CD4-positive, alpha-beta T cell treated with Interleukin-10 for 1 hour (primary cell): ENCODE data around the gene PNPO.
"Not testable (repeated sequence)": the region's sequence is repeated elsewhere in the genome, so short reads cannot be mapped to it uniquely, and the experiment has no call there.

ENCODE experiments used
- DNase-seq: peaks from one replicate; pipeline ENCODE4 v3.0.0-alpha.2; 2020

PNPO gene

GRCh38 chr17:47918991-47919390 lies 22.4 kb upstream of the PNPO start:
- no peak for DNase-seq

DNA sequence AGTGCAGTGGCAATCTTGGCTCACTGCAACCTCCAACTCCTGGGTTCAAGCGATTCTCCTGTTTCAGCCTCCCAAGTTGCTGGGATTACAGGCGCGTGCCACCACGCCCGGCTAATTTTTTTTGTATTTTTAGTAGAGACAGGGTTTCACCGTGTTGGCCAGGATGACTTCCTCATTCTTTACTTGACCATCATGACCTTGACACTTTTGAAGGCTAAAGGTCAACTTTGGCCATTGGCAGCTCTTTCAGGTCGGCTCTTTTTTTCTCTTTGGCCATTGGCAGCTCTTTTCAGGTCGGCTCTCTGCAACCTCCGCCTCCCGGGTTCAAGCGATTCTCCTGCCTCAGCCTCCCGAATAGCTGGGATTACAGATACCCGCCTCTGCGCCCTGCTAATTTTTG lies 21.5 kb upstream of the PNPO start:
- not testable (repeated sequence) for DNase-seq

DNA sequence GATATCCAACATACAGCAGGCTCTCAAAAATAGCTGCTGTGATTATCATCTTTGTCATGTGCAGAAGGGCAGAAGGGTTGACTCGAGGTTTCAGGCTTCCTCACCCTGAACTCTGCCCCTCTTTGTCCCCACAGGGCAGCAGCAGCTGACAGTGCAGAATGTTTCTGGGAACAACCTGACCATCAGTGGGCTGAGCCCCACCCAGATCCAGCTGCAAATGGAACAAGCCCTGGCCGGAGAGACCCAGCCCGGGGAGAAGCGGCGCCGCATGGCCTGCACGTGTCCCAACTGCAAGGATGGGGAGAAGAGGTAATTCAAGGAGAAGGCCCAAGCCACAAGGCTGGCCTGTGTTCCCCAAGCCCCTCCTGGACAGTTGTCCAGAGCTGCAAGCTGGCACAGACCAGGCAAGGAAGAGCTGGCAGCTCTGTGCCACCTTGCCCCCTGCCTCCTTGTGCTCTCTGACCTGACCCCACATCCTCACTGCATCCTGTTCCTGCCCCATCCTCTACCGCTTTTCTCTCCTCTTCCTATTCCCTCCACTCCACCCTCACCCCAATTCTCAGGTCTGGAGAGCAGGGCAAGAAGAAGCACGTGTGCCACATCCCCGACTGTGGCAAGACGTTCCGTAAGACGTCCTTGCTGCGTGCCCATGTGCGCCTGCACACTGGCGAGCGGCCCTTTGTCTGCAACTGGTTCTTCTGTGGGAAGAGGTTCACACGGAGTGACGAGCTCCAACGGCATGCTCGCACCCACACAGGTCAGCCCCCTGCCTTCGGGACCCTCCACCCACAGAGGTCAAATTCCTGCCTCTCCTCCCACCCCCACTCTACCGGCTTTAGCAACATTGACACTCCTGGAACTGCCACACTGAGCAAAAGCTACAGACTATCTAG lies 16.3 kb upstream of the PNPO start:
- no peak for DNase-seq

GRCh38 chr17:47925678-47925988 lies 15.7 kb upstream of the PNPO start:
- DNase-seq = no peak

DNA sequence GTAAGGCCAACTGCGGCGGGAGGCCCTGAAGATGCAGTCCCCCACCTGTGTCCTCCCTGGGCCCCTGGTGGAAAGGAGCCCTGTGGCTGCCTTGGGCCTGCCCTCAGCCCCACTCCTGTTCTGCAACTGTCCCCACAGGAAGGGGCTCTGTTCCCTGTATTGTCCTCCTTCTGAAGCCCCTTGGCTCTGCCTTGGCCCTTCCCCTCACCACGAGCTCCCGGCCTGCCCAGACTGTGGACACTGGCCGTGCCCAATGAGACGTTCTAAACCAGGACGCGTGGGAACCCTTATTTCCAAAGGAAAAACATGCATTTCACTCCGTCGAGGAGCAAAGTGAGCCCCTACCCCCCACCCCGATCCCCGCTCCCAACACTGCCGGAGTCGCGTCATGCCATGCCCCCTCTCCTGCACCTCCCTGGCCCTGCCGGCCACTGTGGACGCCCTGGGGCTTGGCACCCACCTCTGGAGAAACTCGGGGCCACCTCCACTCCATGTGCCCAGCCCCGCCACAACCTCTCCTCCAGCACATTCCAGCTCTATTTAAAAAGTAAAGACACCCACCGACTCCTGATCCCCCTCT lies 13.5 kb upstream of the PNPO start:
- DNase-seq = no peak

- DNase-seq = no peak
Observed at GRCh38 chr17:47928415-47928814, 13.0 kb upstream of the PNPO start.

DNA sequence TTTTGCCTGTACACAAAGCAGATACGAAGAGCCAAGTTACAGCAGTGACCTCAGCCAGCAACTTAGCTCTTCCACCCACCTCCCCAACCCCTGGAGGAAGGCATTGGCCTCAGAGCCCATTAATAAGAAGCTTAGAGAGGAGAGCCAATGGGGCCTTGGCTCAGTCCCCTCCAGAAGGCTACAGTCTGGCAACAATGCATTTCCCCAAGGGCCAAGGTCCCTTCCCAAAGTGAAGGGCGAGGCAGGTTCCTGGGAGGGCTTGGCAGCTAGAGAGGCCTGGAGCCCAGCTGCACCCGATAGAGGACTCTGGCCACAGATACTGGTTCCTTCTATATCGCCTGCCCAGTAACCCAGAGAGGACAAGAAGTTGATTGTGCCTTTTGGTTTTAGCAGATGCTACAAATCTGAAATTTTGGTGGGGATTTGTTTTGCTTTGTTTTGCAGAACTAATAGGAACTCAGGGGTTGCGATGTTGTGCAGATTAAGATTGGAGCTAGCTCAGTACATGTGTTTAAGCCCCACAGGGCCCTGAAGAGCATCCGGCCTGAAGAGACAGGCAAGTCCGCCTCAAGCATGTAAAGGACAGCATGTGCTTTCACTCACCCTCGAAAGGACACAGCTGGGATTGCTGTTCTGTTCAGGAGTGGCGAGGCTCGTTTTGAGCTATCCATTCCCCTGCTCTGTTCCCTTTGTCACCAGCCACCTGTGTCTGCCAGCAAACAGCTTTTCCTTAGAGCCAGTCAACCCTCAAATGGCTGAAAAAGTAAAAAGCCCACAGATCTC lies 12.0 kb upstream of the PNPO start:
- DNase-seq = no peak

DNA sequence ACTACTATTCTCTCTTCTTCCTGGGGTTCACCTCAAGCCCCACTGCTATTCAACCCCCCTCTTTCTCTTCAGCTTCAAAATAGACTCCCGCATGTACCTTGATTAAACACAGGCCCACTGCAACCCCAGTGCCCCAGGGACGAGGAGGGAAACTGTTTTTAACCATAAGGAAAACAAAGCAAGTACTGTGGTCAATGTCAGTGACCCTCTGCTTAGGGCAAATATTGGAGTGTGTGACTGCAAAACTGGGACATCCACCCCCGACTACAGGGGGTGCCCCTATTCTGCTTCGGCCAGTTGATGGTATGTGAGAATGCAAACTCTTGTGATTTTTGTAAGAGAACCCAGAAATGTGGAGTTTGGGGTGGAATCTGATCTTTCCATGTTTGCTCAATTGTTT lies 9.5 kb upstream of the PNPO start:
- DNase-seq = no peak

DNA sequence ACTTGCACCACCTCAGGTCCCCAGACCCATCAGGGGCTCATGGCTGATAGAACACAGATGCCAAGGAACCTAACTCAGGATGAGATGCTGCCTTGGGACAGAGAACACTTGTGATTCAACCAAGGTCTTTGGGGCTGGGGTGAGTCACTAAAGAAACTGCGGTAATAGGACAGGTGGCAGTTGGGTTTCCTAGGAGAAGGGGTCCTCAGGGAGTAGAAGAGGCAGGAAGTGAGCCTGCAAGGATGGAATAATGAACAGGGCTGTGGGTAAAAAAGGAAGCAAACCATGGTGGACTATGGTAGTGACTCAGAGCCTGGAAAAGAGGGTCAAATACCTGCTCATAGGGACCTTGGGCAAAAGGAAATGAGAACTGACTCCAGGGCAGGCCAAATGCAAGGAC lies 6.5 kb upstream of the PNPO start:
- no peak for DNase-seq

DNA sequence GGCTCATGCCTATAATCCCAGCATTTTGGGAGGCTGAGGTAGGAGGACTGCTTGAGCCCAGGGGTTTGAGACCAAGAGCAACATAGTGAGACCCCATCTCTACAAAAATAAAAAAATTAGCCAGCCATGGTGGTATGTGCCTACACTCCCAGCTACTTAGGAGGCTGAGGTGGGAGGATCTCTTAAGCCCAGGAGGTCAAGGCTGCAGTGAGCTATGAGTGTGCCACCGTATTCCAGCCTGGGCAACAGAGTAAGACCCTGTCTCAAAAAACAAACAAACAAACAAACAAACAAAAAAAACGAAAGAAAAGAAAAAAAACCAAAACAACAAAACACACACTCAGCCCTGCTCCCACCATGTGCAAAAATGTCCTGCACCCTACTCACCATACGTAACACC lies 5.9 kb upstream of the PNPO start:
- DNase-seq = not testable (repeated sequence)

DNA sequence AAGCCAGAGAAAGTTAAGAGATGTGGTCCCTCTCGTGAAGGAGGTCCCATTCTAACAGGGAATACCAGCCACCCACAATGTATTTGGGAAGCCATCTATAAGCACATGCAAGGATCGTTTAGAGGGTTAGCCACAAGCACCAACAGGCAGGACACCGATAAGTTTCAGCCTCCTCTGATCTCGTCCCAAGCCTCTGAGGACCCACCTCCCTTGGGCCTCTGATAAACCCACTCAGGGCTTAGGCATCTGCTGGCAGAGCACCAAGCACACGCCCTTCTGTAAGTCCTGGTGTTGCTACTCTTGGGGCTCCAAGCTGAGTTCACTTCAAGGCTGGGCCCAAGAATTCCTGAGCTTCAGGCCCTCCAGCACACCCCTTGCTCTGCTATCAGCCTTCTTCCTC lies 5.4 kb upstream of the PNPO start:
- DNase-seq = no peak

DNA sequence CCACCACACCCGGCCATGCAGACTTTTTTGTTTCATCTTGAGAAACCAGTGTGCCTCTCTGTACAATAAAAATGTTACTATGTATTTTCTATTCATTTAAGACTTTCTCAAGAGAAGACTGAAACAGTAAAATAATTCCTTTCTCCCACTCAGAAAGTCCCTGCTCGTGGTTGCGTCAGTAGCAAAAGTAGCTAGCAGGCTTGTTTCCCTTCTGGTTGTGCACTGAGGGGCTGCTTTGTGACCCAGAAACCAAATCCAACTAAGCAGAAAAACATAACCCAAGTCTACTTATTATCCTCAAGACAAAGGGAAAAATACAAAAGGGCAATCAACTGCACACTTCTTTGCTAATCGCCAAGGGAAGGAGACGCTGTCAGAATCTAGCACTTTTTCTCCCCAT lies 3.4 kb upstream of the PNPO start:
- no peak for DNase-seq

DNA sequence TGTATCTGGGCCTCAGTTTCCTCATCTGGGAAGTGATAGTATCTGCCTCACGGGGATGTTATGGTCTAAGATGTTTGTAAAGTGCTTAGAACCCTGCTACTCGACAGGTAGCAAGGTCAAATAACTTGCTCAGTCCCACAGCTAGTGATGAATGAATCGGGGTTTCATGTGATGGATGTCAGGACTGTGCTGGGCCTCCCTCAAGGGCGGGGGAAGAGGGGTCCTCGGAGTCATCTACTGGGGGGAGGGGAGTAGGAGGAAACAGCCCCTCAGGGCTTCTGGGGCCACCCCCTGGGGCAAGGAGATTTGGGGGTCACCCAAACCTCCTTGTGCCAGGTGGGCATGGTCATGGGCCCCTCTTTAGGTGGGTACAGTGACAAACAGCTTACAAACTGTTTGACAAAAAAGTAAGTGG lies 732 bp downstream of the PNPO start:
- DNase-seq = no peak

DNA sequence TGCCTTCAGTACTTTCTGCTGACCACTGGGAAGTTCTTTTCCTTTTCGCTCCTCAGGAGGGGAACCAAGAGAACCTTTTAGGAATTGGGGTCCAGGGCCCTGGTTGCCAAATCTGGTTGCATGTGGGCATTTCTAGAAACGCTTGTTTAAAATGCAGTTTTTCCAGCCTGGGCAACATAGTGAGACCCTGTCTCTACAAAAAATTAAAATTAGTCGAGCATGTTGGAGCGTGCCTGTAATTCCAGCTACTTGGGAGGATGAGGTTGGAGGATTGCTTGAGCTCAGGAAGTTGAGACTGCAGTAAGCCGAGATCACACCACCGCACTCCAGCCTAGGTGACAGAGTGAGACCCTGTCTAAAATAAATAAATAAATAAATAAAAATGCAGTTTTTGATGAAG lies 1.2 kb downstream of the PNPO start:
- DNase-seq = no peak

- peak; percentile 21 for DNase-seq
Observed at GRCh38 chr17:47945080-47945479, 3.7 kb downstream of the PNPO start.

DNA sequence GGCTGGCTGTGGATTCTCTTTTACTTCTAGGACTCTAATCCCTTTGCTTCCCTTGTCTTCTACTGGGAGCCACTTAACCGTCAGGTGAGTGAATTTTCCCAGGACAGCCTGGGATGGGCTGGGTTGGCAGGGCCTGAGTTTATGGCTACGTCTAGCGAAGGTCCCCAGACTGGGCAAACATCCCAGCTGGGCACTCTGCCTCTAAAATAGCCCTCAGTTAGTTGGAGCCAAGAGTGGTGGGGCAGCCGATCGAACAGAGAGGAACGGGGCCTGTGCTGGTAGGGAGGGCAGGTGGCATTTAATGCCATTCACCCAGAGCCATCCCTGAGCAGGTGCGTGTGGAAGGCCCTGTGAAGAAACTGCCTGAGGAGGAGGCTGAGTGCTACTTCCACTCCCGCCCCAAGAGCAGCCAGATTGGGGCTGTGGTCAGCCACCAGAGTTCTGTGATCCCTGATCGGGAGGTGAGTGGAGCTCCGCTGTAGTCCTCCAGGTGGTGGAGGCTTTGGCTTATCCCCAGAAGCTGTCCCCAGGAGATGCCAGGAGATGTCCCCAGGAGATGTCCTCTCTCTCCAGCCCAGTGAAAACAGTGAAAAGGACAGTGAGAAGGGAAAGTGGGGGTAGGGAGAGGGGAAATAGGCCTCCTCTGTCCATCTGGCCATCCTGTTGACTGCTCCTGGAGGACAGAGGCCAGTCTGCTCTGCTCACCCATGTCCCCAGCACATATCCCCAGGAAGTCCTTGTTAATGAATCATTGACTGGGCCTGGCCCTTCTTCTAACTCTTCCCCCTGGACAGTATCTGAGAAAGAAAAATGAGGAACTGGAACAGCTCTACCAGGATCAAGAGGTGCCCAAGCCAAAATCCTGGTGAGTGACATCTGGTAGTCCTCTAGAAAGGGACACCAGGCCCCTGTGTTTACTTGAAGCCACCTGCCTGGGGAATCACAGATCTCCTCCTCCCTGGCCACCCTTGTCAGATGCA lies 4.4 kb downstream of the PNPO start:
- DNase-seq = no peak

GRCh38 chr17:47946516-47946915 lies 5.1 kb downstream of the PNPO start:
- DNase-seq = no peak

- DNase-seq = peak; percentile 81
Observed at GRCh38 chr17:47946929-47947397, 5.6 kb downstream of the PNPO start.

- DNase-seq = no peak
Observed at GRCh38 chr17:47948706-47949196, 7.4 kb downstream of the PNPO start.

DNA sequence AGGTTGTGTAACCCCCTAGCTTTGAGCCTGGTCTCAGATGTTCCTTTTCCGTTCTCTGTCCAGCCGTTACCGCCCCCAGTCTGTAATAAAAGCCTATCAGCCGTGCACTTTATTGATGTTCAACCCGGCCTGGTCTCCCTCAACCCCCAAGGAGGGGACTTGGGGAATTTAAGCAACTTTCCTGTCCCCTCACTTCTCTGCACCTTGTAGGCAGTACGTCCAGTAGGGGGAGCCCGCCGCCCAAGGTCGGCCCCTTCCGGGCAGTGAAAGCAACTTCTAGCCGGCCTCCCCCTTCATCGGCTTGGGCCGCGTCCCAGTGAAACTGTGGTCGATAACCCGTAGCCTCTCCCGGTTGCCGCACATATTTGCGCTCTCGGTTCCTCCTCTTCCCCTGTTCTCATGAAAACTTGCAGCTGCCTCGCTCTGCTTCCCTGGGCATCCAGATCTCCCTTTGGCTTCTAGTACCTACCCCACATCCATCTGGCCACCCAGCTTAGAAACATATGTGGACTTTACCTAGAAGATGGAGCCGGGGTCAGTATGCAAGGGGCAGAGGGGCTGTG lies 7.9 kb downstream of the PNPO start:
- peak; percentile 81 for DNase-seq

DNA sequence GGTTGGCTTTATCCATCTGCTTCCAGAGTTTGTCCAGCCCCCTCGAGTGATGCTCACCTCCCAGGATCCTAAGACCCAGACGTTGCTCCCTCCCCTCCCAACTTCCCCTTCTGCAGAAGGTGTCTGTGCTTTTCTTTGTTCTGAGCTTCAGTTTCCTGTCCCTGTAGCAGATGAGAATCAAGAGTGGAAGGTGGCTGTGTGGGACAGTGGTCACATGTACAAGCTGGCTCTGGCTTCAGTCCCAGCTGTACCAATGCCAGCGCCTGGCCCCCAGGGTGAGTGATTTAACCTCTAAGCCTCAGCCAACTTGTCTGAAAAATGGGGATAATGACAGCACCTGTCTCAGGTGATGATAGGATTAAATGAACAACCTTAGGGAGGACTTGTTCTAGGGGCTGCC lies 8.6 kb downstream of the PNPO start:
- DNase-seq = no peak

GRCh38 chr17:47950448-47950847 lies 9.1 kb downstream of the PNPO start:
- no peak for DNase-seq
